CD4-positive, alpha-beta T cell (primary cell): ENCODE data around the gene PRKD2. TPM values are rescaled to one million over a fixed set of nuclear protein-coding genes. Genes with fewer than 3 reads are reported as not detected.

ENCODE experiments used
- ATAC-seq: fragments of 200-7000 bp; cut with Tn5 transposase; one replicate; pipeline ENCODE4 v1.10.0; 2022; ENCODE audit warnings: mild to moderate bottlenecking; ENCODE audit not compliant: poor library complexity
- CTCF ChIA-PET: fragments of 350-600 bp; sonication (Branson Sonifier 250); formaldehyde crosslinking; loops from one replicate; lab custom pipeline; 2021; ENCODE audit warnings: antibody characterized with exemption, inconsistent platforms; lab: Charles Lee
- POLR2A ChIA-PET: fragments of 350-600 bp; sonication (Branson Sonifier 250); formaldehyde crosslinking; loops from one replicate; lab custom pipeline; 2021; ENCODE audit warnings: antibody characterized with exemption, inconsistent platforms; lab: Charles Lee
- DNase-seq, 14 experiments: peaks; one replicate each; pipeline ENCODE4 v3.0.0-alpha.2; 2013 to 2020; ENCODE audit warnings: mixed read lengths in 2 of 14
- H3K27ac ChIP-seq, 2 donors: one replicate each; pipeline versions ENCODE4 v1.5.1 to v1.7.0; 2013; ENCODE audit warnings: low read length in 2 of 2, low read depth in 1 of 2, mild to moderate bottlenecking in 1 of 2
- H3K27me3 ChIP-seq, 2 experiments: 1 replicate in 1 of 2; 2 replicates in 1 of 2; pipeline versions ENCODE4 v1.6.1 to v1.7.0; 2013; ENCODE audit warnings: low read length in 2 of 2, control low read depth in 1 of 2, mild to moderate bottlenecking in 1 of 2, moderate library complexity in 1 of 2; ENCODE audit not compliant: insufficient read depth in 2 of 2, control insufficient read depth in 1 of 2
- H3K36me3 ChIP-seq: one replicate; pipeline ENCODE4 v1.6.1; 2013; ENCODE audit warnings: low read length, control low read depth; ENCODE audit not compliant: insufficient read depth
- H3K4me1 ChIP-seq: one replicate; pipeline ENCODE4 v1.6.1; 2013; ENCODE audit warnings: low read length, control low read depth; ENCODE audit not compliant: insufficient read depth
- H3K4me3 ChIP-seq: one replicate; pipeline ENCODE4 v1.5.1; 2013; ENCODE audit warnings: mild to moderate bottlenecking, low read length, moderate library complexity
- H3K9me3 ChIP-seq, 2 experiments: 1 replicate in 1 of 2; 2 replicates in 1 of 2; pipeline versions ENCODE4 v1.6.1 to v1.7.0; 2013; ENCODE audit warnings: low read length in 2 of 2, mild to moderate bottlenecking in 2 of 2, control low read depth in 1 of 2, moderate library complexity in 1 of 2; ENCODE audit not compliant: control insufficient read depth in 1 of 2, insufficient read depth in 1 of 2
- H3K27ac Mint-ChIP-seq: one replicate; pipeline ENCODE4 v1.8.0; 2020; ENCODE audit warnings: mixed read lengths
- H3K27me3 Mint-ChIP-seq: one replicate; pipeline ENCODE4 v1.8.0; 2021; ENCODE audit warnings: mixed read lengths
- H3K36me3 Mint-ChIP-seq: one replicate; pipeline ENCODE4 v1.8.0; 2021; ENCODE audit warnings: low read depth, mixed read lengths
- H3K4me1 Mint-ChIP-seq: one replicate; pipeline ENCODE4 v1.8.0; 2021; ENCODE audit warnings: low read depth, mixed read lengths
- H3K4me3 Mint-ChIP-seq: one replicate; pipeline ENCODE4 v1.8.0; 2020; ENCODE audit warnings: mild to moderate bottlenecking, mixed read lengths
- H3K9me3 Mint-ChIP-seq: one replicate; pipeline ENCODE4 v1.8.0; 2020; ENCODE audit warnings: mixed read lengths
- intact Hi-C, 2 experiments: fragments of 100-400 bp; cut with DNase I in 1 of 2; cut with micrococcal nuclease in 1 of 2; formaldehyde crosslinking; loops; one replicate each; pipeline versions ENCODE4 v1.15.1 to v1.9.0; 2023 to 2025; cut with DNase I, micrococcal nuclease
- total RNA-seq, 174 experiments: library from RNA in 2 of 174; stranded (reverse) in 2 of 174; gene quantifications; one replicate each; pipeline ENCODE4 v1.2.3 and lab custom pipeline; 2021 to 2026
- TF ChIP-seq, protein P1 (sequence below): fragments of 200-600 bp; IDR thresholded peaks from one replicate; pipeline ENCODE4 v1.8.0; 2022; ENCODE audit warnings: antibody characterized with exemption, mild to moderate bottlenecking

Gene PRKD2
- total RNA-seq, 2 experiments from 2014 or later = 105 to 113 TPM

DNA sequence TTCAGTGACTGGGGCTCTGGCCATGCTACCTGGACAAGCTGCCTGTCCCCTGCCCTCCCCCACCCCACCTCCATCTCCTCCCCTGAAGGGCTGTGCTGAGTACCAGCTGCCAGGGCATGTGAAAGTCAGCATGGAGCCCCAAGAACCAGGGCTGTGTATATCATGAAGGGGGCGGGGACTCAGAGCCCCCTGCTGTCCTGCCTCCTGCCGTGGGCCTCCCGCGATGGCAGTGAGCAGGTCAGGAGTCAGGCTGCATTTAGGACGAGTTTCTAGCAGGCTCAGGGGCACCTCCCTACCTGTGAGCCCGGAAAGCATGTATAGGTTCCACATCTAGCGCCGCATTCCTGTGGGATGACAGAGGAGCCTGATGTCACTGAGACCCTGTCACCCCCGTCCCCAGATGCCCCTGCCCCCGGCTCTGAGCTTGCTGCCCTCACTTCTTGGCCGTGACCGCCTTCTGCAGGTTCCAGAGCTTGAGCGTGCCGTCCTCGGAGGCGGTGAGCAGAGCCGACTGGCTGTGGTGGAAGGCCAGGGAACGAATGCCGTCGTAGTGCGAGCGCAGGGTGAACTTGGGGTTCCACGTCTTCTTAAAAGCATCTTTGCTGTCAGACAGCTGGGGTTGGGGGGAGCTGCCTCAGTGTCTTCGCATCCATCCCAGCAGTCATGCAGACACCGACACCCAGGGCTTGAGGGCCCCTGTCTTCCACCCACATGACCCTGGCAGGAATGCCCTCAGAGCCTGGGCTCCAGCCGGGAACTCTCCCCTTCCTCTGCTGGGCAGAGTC, 8.3 kb upstream of the PRKD2 start:
- peaks cover 69% of the 10 kb centered on the region for H3K36me3 Mint-ChIP-seq

DNA sequence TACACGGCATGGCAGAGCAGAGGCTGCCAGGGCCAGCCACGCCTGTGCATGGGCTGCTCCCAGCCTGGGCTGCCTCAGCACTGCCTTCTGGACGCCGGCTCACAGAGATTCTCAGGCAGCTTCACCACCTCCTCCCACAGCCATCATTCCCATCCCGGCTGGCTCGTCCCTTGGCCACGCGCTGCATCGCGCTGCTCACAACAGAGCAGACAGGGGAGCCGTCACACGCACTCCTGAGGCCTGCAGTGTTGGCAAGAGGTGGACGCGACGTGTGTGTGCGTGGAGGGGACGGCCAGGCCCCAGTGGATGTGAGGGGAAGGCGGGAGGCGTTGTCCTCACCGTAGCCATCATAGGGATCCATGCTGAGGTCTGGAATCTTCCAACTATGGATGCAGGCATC, 7.6 kb upstream of the PRKD2 start:
- intact Hi-C loops = no loop called here
- Histone ChIP-seq H3K4me1 (peaks cover 24% of the 10 kb centered on the region), H3K9me3 (no peaks in the 10 kb centered on the region), H3K4me3 (no peak overlapping the region), H3K27ac (no peak overlapping the region), H3K27me3 (no peaks in the 10 kb centered on the region), H3K36me3 (peaks cover 90% of the 10 kb centered on the region)
- peaks cover 62% of the 10 kb centered on the region for H3K36me3 Mint-ChIP-seq
- POLR2A ChIA-PET = no interaction called here
- peaks cover 13% of the 10 kb centered on the region for H3K4me1 Mint-ChIP-seq
- ATAC-seq (no peak), DNase-seq (peak in 1 of 14 experiments; percentile 18)
- no peaks in the 10 kb centered on the region for H3K27me3 Mint-ChIP-seq
- TF ChIP-seq, protein P1, sequence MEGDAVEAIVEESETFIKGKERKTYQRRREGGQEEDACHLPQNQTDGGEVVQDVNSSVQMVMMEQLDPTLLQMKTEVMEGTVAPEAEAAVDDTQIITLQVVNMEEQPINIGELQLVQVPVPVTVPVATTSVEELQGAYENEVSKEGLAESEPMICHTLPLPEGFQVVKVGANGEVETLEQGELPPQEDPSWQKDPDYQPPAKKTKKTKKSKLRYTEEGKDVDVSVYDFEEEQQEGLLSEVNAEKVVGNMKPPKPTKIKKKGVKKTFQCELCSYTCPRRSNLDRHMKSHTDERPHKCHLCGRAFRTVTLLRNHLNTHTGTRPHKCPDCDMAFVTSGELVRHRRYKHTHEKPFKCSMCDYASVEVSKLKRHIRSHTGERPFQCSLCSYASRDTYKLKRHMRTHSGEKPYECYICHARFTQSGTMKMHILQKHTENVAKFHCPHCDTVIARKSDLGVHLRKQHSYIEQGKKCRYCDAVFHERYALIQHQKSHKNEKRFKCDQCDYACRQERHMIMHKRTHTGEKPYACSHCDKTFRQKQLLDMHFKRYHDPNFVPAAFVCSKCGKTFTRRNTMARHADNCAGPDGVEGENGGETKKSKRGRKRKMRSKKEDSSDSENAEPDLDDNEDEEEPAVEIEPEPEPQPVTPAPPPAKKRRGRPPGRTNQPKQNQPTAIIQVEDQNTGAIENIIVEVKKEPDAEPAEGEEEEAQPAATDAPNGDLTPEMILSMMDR = no peak
- no peaks in the 10 kb centered on the region for H3K9me3 Mint-ChIP-seq
- H3K27ac Mint-ChIP-seq = no peak overlapping the region
- H3K4me3 Mint-ChIP-seq = peak overlapping the region; percentile 15
- CTCF ChIA-PET = no interaction called here

More for the DNA sequence above, 8.3 kb upstream of the PRKD2 start:
- H3K27ac ChIP-seq = no peak overlapping the region
- Mint-ChIP-seq H3K27ac (no peak overlapping the region), H3K27me3 (no peaks in the 10 kb centered on the region), H3K9me3 (no peaks in the 10 kb centered on the region), H3K4me1 (peaks cover 11% of the 10 kb centered on the region), H3K4me3 (no peak overlapping the region)
- H3K4me1 ChIP-seq = peaks cover 17% of the 10 kb centered on the region
- no peaks in the 10 kb centered on the region for H3K27me3 ChIP-seq
- no peaks in the 10 kb centered on the region for H3K9me3 ChIP-seq
- DNase-seq (peak in 1 of 14 experiments; percentile 14), ATAC-seq (no peak)
- intact Hi-C loops = no loop called here
- H3K36me3 ChIP-seq = peaks cover 90% of the 10 kb centered on the region
- TF ChIP-seq, protein P1 = no peak
- CTCF ChIA-PET = no interaction called here
- H3K4me3 ChIP-seq = no peak overlapping the region
- POLR2A ChIA-PET = no interaction called here

DNA sequence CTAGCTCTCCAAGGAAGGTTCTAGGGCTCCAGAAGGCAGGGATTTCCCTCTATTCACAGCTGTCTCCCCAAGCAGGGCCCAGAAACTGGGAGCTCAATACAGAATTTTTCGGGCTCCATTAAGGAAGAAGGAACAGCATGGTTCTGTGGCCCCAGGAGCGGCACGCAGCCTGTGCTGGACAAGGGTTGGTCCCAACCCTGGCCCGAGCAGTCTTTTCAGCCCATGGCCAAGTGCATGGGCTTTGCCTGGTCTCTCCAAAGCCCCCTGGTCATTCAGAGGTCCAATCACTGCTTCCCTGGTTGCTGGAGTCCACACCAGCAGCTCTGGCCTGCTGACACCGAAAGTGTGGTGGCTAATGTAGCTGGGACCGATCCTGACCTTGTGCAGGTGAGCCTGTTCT, 6.6 kb upstream of the PRKD2 start:
- CTCF ChIA-PET = no interaction called here
- Mint-ChIP-seq H3K4me3 (no peak overlapping the region), H3K27me3 (no peaks in the 10 kb centered on the region), H3K9me3 (no peaks in the 10 kb centered on the region), H3K36me3 (peaks cover 55% of the 10 kb centered on the region), H3K27ac (no peak overlapping the region), H3K4me1 (peaks cover 16% of the 10 kb centered on the region)
- Histone ChIP-seq H3K4me1 (peaks cover 26% of the 10 kb centered on the region), H3K36me3 (peaks cover 81% of the 10 kb centered on the region), H3K4me3 (no peak overlapping the region), H3K27me3 (no peaks in the 10 kb centered on the region), H3K9me3 (no peaks in the 10 kb centered on the region), H3K27ac (no peak overlapping the region)
- peak in 1 of 14 experiments; percentile 3 for DNase-seq
- intact Hi-C loops = no loop called here
- TF ChIP-seq, protein P1 = no peak
- POLR2A ChIA-PET = interaction anchor here (0.6 kb wide), 2 partner anchors 10 to 1029 kb away, joined by 3 to 6 read pairs; no protein-coding TSS in a partner anchor
- ATAC-seq = no peak
